Right forelimb (tissue), 1 donor: ENCODE data around the gene PORCN.

Experiments
- DNase-seq: peaks from one replicate; pipeline ENCODE4 v3.0.0-alpha.2; 2018

PORCN gene

DNA sequence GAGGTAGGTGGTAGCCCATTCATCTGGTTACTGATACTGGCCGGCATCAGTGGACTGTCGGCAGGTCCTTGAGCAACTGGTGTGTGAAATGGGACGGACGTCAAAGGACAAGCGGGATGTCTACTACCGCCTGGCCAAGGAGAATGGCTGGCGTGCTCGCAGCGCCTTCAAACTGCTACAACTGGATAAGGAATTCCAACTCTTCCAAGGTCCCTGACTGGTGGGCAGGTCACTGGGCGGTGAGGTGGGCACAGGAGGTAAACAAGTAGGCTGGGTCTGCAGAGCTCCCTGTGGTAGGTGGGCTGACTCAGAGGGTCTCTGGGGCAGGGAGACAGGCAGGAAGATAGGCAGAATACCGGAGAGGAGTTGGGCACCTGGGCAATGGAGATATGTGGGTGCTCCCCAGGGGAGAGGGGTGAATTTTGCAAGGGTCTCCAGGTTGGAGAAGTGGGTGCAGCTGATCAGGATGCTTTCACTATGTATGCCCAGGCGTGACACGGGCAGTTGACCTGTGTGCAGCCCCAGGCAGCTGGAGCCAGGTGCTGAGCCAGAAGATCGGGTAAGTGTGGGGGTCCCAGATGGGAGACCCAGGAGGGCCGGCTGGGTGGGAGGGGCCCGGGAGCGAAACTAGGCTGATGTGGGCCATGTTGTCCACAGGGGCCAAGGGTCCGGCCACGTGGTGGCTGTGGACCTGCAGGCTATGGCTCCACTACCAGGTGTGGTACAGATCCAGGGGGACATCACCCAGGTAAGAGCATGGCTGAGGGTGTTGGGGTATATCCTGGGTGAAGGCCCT, 30.6 kb upstream of the PORCN start:
- DNase-seq = no peak

DNA sequence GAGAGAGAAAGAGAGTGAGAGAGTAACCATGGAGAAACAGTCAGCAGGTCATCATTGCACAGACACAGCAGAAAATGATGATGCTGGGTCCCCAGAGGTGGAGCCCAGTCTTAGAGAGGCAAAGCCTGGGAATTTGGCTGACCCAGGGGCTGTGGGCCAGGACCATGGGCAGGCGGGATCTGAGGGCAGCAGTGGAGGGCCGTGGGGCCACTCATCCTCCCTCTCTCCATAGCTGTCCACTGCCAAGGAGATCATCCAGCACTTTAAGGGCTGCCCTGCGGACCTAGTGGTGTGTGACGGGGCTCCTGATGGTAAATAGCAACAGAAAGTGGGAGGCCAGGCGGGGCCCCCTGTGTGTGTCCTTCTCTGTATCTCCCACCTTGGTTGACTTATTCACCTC, 30.0 kb upstream of the PORCN start:
- DNase-seq = no peak

DNA sequence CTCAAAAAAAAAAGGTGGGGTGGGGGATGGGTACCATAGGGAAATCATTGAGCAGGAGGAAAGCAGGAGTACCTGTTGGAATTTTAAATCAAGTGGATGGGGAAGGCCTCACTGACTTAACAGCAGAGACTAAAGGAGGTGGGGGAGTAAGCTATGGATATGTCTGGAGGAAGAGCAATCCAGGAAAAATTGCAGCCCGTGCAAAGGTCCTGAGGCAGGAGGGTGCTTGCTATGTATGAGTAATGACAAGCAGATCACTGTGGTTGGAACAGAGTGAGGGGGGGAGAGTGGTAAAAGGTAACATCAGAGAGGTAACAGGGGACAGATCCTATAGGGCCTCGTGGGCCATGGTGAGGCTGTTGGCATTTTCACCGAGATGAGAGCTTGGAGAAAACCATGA, 28.6 kb upstream of the PORCN start:
- no peak for DNase-seq

DNA sequence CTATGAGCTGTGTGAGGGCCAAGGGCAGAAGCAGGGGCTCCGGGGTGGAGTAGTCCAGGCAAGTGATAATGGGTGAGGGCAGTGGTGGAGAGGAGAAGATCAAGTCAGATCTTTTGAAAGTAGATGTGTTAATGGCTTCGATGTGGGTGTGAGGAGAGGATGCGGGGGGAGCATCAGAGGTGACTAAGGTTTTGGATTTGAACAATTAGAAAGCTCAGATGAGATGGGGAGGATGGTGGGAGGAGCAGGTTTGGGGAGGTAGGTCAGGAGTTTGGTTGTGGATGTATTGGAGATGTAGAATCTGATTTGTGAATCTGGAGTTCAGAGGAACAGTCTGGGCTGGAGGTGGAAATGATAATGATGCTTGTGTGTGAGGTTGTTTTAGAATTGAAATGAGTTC, 28.2 kb upstream of the PORCN start:
- DNase-seq = no peak

DNA sequence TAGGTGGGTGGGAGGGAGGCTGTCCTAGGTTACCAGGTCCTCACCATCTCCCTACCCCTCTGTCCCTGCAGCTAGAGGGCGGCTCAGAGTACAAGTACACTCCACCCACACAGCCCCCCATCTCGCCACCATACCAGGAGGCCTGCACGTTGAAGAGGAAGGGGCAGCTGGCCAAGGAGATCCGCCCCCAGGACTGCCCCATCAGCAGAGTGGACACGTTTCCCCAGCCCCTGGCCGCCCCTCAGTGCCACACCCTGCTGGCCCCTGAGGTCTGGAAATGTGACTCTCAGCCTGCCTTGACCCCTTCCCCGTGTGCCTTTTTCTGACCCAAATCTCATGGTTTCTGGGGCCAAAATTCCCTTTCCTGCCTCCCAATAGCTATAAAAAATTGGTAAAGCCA, 26.3 kb upstream of the PORCN start:
- DNase-seq = no peak

DNA sequence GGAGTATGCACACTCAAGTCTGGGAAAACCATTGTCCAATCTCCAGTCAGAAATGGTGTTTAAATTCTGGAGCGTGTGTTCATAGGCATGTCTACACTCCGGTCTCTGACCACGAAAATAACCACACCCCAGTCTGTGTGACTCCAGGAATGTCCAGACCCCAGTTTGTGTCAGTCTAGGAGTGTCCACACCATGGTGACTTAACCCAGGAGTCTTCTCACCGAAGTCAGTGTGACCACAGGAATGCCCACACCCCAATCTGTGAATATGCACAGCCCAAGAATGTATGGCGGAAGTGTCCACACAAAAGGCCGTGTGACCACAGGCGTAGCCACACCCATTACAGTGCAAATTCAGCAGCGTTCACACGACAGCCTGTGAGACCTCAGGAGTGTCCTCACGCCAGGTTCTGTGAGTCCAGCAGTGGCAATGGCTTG, 21.4 kb upstream of the PORCN start:
- no peak for DNase-seq

DNA sequence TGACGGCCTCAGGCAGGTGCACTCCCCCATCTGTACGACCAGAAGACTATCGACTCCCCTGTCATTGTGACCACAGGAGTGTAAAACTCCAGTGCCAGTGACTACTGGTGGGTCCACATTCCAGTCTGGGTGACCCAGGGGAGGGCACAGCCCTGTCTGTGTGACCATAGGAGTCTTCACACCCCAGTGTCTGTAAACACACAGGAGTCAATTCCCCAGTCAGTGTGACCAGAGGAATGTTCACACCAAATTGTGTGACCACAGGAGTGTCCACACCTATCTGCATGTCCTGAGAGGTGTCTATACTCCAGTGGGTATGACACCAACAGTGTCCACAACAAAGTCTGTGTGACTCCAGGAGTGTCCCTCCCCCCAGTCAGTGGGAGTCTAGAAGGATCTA, 20.8 kb upstream of the PORCN start:
- no peak for DNase-seq

DNA sequence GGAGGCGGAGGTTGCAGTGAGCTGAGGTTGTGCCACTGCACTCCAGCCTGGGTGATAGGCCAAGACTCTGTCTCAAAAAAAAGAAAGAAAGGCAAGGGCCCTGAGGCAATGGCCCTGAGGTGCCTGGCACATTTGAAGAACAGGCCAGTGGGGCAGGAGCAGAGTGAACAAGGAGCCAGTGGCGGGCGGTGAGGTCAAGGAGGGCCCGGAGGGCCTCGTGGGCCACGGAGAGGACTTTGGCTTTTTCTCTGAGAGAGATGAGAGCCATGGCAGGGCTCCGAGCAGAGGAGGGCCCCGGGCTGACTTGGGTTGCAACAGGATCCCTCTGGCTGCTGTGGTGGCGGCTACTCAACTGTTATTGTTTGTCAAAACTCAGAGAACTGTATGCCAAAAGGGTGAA, 19.5 kb upstream of the PORCN start:
- DNase-seq = no peak

DNA sequence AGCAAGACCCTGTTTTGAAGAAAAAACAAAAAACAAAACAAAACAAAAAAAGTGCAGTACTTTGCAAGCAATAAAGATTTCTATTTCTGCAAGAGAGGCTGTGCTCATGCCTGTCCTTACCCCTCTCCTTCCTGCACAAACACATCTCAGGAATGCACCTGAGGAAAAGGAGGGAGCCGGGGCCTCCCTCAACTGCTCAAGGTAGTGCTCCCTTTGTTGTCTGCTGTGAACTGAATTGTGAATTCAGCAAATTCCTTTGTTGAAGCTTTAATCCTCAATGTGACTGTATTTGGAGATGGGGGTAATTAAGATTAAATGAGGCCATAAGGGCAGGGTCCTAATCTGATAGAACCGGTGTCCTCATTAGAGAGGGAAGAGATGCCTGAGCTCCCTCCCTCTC, 18.9 kb upstream of the PORCN start:
- no peak for DNase-seq

DNA sequence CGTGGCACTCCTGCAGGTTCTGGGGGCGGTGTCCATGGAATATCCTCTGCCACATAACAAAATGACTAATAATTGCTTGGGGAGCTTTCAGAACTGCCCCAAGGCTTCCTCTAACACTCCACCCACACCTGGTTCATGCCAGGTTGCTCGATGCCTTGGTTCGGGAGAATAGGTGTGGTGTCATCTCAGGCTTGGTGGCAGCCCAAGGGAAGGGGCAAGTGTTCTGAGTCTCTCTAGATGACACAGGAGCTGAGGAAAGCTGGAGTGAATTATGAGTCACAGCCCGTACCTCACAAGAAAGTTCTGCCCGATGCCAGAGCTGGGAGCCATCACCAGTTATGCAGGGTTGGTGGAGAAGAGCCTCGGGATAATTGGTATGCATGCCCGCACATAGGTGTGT, 18.1 kb upstream of the PORCN start:
- no peak for DNase-seq

DNA sequence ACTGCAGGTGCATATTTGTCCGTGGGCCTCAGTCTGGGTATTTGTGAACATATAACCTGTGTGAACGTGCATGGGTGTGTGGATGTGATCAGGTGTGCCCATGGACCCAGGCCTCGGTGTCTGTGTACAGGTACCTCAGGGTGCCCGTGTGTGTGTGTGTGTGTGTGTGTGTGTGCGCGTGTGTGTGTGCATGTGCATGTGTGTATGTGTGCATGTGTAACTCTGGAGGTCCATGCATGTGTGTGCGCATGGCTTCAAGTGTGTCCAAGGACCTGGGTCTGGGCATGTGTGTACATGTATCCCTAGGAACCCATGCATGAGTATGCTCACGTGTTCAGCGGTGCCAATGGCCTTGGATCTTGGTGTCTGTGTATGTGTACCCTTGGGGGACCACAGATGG, 17.0 kb upstream of the PORCN start:
- no peak for DNase-seq

DNA sequence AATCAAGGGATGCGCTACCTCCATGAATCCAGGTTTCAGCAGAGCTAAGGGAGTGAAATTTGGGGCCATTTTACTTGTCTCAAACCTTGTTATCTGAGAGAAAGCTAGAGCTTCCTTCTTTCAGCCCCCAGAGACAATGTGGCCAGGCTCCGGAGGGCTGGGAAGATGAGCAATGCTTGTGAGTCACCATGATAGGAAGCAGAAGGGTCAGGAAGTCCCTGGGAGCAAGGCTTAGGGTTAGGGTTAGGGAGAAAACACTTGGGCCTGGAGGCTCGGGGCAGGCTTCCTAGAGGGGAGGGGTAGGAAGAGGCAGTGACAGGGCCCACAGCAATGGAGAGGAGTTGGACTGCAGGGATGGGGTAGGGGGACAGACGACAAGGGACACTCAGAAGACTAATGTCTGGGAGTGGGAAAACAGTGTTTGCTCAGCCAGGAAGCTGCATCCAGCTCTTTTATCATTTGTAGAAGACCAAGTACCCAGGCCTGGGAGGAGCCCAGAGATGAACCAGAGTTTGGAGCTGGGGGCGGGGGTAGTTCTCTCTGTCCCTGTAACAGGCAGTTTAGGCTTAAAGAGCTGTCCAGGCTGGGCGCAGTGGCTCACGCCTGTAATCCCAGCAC, 16.4 kb upstream of the PORCN start:
- no peak for DNase-seq

DNA sequence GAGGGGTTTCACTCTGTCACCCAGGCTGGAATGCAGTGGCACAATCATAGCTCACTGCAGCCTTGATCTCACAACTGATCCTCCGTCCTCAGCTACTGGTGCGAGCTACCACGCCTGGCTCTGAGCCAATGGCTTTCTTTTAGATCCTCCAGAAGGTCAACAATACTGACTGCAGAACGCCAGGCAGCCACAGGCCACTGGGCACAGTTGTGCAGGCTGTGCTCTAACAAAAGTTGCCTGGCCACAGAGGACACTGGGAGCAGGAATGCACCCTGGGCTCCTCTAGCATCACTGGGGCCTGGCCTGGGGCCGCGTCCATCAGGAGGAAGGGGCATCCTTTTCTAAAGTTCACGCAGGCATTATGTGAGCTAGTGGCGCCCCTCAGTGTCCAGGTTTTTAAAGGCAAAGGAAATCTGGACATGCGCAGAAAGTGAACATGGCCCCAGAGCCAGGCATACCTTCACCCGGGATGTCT, 14.9 kb upstream of the PORCN start:
- no peak for DNase-seq

DNA sequence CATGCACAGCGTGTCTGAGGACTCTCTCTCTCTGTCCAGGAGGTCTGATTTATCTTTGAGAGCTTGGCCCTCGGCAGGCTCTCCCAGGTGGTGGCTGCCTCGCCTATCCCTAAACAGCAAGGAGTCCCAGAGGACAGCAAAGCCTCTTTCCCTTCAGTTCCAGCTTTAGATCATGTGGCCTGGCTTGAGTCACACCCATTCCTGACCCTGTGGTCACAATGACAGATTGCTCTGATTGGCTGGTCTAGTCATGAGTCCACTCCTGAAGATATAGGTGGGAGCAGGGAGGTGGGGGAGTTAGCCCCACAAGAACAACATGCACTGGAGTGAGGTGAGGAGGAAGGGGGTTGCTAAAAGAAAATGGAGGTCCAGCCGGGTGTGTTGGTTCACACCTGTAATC, 12.1 kb upstream of the PORCN start:
- no peak for DNase-seq

DNA sequence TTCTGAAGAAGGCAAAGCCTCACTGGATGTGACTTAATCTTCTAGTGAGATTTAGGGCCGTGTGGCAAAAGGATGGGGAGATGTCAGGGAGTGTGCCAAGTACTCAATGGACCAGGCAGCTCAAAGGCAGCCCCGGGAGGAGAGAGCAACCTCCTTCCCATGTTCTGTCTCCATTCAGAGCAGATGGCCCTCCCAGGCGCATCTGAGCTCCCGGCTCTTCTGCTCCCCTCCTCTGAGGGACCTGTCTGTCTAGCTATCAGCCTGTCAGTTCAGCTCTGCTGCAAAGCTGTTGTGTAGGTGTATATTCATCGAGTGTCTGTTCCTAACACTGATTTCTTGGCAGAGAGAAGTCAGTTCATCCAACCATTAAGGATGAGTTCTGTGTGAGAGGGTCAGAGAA, 10.9 kb upstream of the PORCN start:
- no peak for DNase-seq

DNA sequence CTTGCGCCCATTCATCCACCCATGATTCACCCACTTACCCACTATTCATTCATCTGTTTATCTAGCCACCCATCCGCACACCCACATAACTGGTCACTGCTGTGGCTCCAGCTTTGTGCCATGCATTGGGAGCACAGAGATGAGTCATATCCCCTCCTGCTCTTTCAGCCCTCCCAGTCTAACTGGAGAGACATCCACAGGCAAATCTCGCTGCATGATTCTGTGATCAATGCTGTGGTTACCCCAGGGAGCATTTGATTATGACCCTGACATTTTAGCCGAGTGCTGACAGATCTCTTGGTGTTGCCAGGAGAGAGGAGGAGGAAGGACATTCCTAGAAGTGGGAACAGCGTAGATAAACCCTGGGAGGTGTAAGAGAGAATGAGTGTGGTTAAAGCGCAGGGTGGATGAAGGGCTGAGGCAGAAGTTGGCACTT, 10.4 kb upstream of the PORCN start:
- no peak for DNase-seq

DNA sequence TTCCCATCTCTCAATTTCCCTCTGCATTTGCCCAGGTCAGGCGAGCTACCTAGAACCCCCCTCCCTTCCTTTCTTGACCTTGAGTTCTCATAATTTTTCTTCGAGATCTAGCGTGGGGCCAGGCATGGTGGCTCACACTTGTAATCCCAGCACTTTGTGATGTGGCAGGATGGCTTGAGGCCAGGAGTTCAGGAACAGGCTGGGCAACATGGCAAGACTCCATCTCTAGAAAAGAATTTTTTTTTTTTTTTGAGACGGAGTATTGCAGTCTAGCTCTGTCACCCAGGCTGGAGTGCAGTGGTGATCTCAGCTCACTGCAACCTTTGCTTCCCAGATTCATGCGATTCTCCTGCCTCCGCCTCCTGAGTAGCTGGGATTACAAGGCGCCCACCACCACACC, 4.5 kb upstream of the PORCN start:
- no peak for DNase-seq

DNA sequence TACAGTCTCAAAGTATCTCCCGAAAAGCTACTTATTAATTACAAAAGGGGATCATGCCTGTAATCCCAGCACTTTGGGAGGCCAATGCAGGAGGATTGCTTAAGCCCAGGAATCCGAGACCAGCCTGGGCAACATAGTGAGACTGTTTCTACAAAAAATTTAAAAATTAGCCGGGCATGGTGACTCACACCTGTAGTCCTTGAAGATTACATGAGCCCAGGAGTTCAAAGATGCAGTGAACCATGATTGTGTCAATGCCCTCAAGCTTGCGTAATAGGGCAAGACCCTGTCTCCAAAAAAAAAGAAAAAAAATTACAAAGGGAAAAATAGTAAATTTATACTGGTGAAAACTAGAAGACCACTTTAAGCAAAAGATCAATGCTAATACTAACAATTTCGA, 3.3 kb upstream of the PORCN start:
- DNase-seq = no peak

DNA sequence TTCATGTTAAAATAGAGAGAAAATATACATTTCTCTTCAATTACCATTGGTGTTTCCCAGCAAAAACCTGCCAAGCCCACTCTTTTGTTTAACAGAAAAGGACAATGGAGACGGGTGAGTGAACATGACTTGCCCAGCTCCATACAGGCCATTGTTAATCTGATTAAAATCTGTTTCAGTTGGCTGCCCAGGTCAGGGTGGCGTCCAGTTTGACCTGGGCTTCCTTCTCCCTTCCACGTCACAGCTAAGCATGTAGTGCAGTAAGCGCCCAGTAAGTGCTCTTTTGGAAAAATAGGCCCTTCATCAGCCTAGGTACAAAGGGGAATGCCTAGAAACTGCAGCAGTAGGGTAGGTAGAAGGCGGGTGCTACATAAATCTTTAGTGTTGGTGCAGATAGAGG, 1.5 kb upstream of the PORCN start:
- DNase-seq = no peak

DNA sequence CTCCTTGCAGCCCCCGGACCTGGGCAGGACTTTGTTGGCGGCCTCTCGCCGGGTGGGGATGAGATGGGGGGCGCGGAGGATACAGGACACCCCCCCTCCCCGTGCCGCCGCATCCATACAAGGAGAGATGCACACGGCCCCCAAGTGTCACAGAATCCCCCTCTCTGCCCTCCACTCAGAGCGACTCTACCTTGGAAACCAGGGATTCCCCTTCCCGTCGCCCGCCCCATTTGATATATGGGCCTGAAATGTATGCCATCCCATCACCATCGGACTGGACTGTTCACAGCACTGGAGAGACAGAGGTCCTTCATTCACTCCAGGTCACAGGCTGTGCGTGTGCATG, 426 bp downstream of the PORCN start:
- no peak for DNase-seq

DNA sequence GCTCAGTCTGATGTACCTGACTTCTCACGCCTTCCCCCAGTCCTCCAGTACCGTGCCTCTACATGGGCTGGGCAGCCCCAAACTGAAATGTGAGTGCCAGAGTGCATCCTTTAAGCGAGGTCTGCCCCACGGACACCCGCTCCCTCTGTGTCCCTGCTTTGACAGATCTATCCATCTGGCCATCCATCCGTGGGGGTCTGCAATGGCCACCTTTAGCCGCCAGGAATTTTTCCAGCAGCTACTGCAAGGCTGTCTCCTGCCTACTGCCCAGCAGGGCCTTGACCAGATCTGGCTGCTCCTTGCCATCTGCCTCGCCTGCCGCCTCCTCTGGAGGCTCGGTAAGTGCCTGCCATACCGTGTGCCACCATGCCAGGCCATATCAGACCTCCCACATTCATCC, 827 bp downstream of the PORCN start:
- no peak for DNase-seq

DNA sequence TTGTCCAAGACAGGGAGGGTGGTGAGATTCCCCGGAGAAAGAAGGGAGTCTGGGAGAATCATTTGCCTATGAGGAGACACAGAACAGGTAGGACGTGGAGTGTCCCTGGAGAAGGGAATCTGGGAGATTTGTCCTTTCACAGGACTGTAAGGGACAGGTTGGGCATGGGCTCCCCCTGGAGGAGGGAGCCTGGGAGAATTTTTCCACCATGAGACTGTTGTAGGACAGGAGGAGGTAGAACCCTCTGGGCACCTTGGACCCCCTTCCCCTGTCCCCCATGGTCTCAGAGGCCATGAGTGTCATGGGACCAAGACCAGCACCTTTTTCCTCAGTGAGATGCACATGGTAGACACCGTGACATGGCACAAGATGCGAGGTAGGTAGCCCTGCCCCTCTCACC, 2.8 kb downstream of the PORCN start:
- DNase-seq = no peak

DNA sequence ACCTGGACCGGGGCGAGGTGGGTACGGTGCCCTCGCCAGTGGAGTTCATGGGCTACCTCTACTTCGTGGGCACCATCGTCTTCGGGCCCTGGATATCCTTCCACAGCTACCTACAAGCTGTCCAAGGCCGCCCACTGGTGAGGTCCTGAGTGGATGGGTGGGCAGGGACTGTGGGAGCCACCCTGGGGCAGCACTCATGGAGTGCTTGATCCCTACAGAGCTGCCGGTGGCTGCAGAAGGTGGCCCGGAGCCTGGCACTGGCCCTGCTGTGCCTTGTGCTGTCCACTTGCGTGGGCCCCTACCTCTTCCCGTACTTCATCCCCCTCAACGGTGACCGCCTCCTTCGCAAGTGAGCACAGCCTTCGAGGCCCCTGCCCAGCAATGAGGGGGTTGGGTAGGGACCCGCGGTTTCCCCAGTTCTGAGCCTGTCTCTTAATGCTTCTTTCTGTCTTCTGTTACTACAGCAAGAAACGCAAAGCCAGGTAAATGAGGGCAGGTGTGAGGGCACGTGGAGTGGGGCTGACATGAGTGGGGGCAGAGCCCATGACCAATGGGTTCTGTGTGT, 3.7 kb downstream of the PORCN start:
- DNase-seq = no peak

DNA sequence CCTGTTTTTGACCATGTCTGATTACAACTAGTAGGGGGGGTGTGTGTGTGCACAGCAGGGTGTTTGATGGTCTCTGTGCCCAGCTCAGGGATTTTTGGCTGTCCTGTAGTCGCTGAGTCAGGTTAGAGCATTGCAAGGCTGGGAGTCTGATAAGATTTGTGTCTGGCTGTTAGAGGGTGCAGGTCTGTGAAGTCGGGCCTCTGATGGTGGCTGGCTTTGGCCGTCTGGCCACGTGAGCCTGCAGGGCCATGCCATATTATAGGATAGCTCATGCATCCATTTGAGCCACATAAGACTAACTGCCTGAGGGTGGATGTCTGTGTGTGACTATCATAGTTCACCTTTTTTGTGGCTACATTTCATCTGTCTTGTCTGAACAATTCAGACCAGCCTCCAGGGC, 4.9 kb downstream of the PORCN start:
- DNase-seq = no peak
